PFSK-1 (cell line): Measurements from ENCODE around the gene GABBR1.

Experiments
- FOXP2 ChIP-seq: optimal IDR thresholded peaks from 2 replicates; pipeline ENCODE3; 2011; ENCODE audit warnings: borderline replicate concordance, control low read depth, inconsistent platforms; ENCODE audit not compliant: insufficient read depth; ENCODE audit errors: extremely low read length, extremely low read depth
- POLR2AphosphoS5 ChIP-seq: IDR thresholded peaks from 2 replicates; pipeline ENCODE4 v1.6.1; 2012; ENCODE audit warnings: low read depth, mild to moderate bottlenecking, control low read depth, low read length, moderate library complexity
- REST ChIP-seq, 2 experiments: IDR thresholded peaks; 2 replicates each; pipeline versions ENCODE4 v1.6.1 to v1.8.0; 2011 to 2012; ENCODE audit warnings: low read depth in 2 of 2, low read length in 2 of 2, control low read depth in 1 of 2, inconsistent platforms in 1 of 2, mild to moderate bottlenecking in 1 of 2, moderate library complexity in 1 of 2; ENCODE audit not compliant: insufficient read depth in 1 of 2
- SIN3A ChIP-seq: IDR thresholded peaks from 2 replicates; pipeline ENCODE4 v1.6.1; 2012; ENCODE audit warnings: mild to moderate bottlenecking, low read length, moderate library complexity, borderline replicate concordance; ENCODE audit not compliant: insufficient read depth
- TAF1 ChIP-seq: IDR thresholded peaks from 2 replicates; pipeline ENCODE4 v1.6.1; 2012; ENCODE audit warnings: low read length, control low read depth, borderline replicate concordance; ENCODE audit not compliant: insufficient read depth

The GABBR1 gene

GRCh38 chr6:29637247-29637646, 4.3 kb upstream of the GABBR1 start:
- no peak for TF ChIP-seq POLR2AphosphoS5
- TF ChIP-seq REST (IDR thresholded peaks at IDR 0.05; ENCODE audit: insufficient read depth in 1 of 2, low read depth in 2 of 2, low read length in 2 of 2) = no peak
- no peak for TF ChIP-seq FOXP2
- TF ChIP-seq SIN3A = no peak
- no peak for TF ChIP-seq TAF1

- TF ChIP-seq SIN3A (no peak), TAF1 (no peak), POLR2AphosphoS5 (no peak), REST (IDR thresholded peaks at IDR 0.05; ENCODE audit: insufficient read depth in 1 of 2, low read depth in 2 of 2, low read length in 2 of 2) (no peak), FOXP2 (no peak)
Observed at GRCh38 chr6:29633534-29633905, 537 bp upstream of the GABBR1 start.

- no peak; the same call in 1 of the 2 replicates for TF ChIP-seq SIN3A
- TF ChIP-seq REST (IDR thresholded peaks at IDR 0.05; ENCODE audit: insufficient read depth in 1 of 2, low read depth in 2 of 2, low read length in 2 of 2) = no peak
- TF ChIP-seq TAF1 = no peak
- TF ChIP-seq FOXP2 = no peak
- TF ChIP-seq POLR2AphosphoS5 = no peak
Observed at GRCh38 chr6:29631860-29632731, 887 bp downstream of the GABBR1 start.

GRCh38 chr6:29631209-29631810, 1.7 kb downstream of the GABBR1 start:
- TF ChIP-seq POLR2AphosphoS5 (no peak), TAF1 (no peak), FOXP2 (no peak), SIN3A (no peak), REST (IDR thresholded peaks at IDR 0.05; ENCODE audit: insufficient read depth in 1 of 2, low read depth in 2 of 2, low read length in 2 of 2) (no peak)
